Activated CD8-positive, alpha-beta T cell treated with anti-CD3 and anti-CD28 coated beads, Interleukin-2, amount 10 ng/mL, durations not matched to agents 7 days and 5 days (primary cell): ENCODE data around the gene PPP4R3B. TPM values are rescaled to one million over a fixed set of nuclear protein-coding genes. Genes with fewer than 3 reads are reported as not detected.
"Not testable (repeated sequence)": the region's sequence is repeated elsewhere in the genome, so short reads cannot be mapped to it uniquely, and the experiment has no call there.

Experiments used
- ATAC-seq: fragments of 150-1000 bp; cut with Tn5 transposase; one replicate; pipeline ENCODE4 v1.10.0; 2021; ENCODE audit warnings: moderate library complexity
- CTCF ChIA-PET: fragments of 350-600 bp; sonication (Branson Sonifier 250); formaldehyde crosslinking; loops from one replicate; lab custom pipeline; 2021; ENCODE audit warnings: antibody characterized with exemption; lab: Charles Lee
- POLR2A ChIA-PET: fragments of 350-600 bp; sonication (Branson Sonifier 250); formaldehyde crosslinking; loops from one replicate; lab custom pipeline; 2021; ENCODE audit warnings: antibody characterized with exemption; lab: Charles Lee
- DNase-seq: peaks from one replicate; pipeline ENCODE4 v3.0.0-alpha.2; 2020
- H3K27ac Mint-ChIP-seq: one replicate; pipeline ENCODE4 v1.8.0; 2021; ENCODE audit warnings: mild to moderate bottlenecking, mixed read lengths
- H3K27me3 Mint-ChIP-seq: one replicate; pipeline ENCODE4 v1.8.0; 2021; ENCODE audit warnings: low read depth, mixed read lengths
- H3K36me3 Mint-ChIP-seq: one replicate; pipeline ENCODE4 v1.8.0; 2021; ENCODE audit warnings: low read depth, mixed read lengths
- H3K4me1 Mint-ChIP-seq: one replicate; pipeline ENCODE4 v1.8.0; 2021; ENCODE audit warnings: low read depth, mixed read lengths
- H3K4me3 Mint-ChIP-seq: one replicate; pipeline ENCODE4 v1.8.0; 2021; ENCODE audit warnings: mild to moderate bottlenecking, mixed read lengths
- H3K9me3 Mint-ChIP-seq: one replicate; pipeline ENCODE4 v1.8.0; 2022; ENCODE audit warnings: mixed read lengths; ENCODE audit not compliant: insufficient read depth
- total RNA-seq, 2 experiments: library from RNA; stranded (reverse); gene quantifications; one replicate each; pipeline ENCODE4 v1.2.3, GENCODE V29; 2021

PPP4R3B gene
- total RNA-seq, 2 experiments from 2014 or later = 67.6 to 68.2 TPM

DNA sequence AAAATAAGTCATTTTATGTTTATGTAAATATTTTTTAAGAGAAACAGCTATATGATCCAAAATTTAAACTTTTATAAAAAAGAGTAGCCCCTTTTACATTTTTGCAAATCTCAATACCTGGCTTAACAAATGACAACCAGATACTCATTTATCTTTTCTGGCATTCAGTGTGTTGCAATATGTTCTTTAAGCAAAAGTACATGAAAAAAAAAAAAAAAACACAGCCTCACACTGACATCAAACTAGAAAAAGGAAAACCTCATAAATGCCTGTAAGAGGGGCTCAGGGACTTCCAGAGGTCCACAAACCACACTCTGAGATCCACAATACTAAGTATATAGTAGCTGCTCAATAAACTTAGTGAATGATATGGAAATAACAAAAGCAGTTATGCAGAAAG is 21.9 kb downstream of the PPP4R3B start:
- Mint-ChIP-seq H3K4me1 (peaks cover 23% of the 10 kb centered on the region), H3K36me3 (peaks cover 40% of the 10 kb centered on the region), H3K9me3 (no peaks in the 10 kb centered on the region), H3K27me3 (no peaks in the 10 kb centered on the region), H3K27ac (no peak overlapping the region), H3K4me3 (no peak overlapping the region)
- ATAC-seq (no peak), DNase-seq (no peak)
- ChIA-PET POLR2A (interaction anchor here (0.6 kb wide), 1 partner anchor 363 kb away, joined by 3 read pairs; no protein-coding TSS in a partner anchor), CTCF (interaction anchor here (0.9 kb wide), 1 partner anchor 9 kb away, joined by 3 read pairs; no protein-coding TSS in a partner anchor)

DNA sequence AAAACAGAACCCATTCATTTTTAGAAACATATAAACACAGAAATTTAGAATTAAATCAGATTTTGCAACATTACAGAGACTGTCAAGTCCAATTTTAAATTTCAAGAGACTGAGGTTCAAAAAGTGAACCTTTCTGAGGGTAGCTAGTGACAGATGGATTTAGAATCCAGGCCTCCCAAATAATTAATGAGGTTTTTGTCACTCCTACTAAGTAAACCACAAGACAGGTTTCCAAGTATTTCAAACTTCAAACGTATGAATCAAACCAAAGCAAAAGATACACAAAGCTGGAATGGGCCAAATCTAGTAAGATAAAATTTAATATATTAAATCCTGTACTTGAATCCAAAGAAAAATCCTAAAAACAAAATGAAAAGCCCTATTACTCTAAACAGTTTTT is 25.3 kb downstream of the PPP4R3B start:
- CTCF ChIA-PET = interaction anchor here (1.0 kb wide), 1 partner anchor 9 kb away, joined by 4 read pairs; no protein-coding TSS in a partner anchor
- H3K27me3 Mint-ChIP-seq = no peaks in the 10 kb centered on the region
- no peaks in the 10 kb centered on the region for H3K9me3 Mint-ChIP-seq
- H3K4me3 Mint-ChIP-seq = no peak overlapping the region
- H3K27ac Mint-ChIP-seq = no peak overlapping the region
- ATAC-seq (no peak), DNase-seq (no peak)
- peaks cover 14% of the 10 kb centered on the region for H3K4me1 Mint-ChIP-seq
- peaks cover 26% of the 10 kb centered on the region for H3K36me3 Mint-ChIP-seq
- POLR2A ChIA-PET = no interaction called here

DNA sequence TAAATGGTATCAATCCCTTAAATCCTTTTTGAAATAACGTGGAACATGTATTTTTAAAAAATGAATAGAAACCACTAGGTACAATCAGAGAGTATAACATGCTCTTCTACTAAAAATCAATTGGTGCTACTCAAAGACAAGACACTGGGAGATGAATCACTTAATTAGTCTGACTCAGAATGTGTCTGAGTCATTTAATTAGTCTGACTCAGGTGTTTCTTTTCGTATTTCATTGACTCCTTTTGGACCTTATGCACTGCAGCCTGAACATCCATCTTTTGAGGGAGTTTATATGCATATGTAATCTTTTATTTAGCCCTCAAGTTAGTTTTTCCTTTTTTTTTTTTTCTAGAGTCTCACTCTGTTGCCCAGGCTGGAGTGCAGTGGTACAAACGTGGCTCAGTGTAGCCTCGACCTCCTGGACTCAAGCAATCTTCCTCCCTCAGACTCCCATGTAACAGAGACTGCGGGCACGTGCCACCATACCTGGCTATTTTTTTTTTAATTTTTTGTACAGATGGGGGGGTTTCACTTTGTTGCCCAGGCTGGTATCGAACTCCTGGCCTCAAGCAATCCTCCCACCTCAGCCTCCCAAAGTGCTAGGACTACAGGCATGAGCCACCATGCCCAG is 26.5 kb downstream of the PPP4R3B start:
- no peak overlapping the region for H3K4me3 Mint-ChIP-seq
- no peaks in the 10 kb centered on the region for H3K27me3 Mint-ChIP-seq
- H3K4me1 Mint-ChIP-seq = peaks cover 17% of the 10 kb centered on the region
- CTCF ChIA-PET = no interaction called here
- POLR2A ChIA-PET = no interaction called here
- ATAC-seq (peak; percentile 69), DNase-seq (no peak)
- peak overlapping the region; percentile 30 for H3K27ac Mint-ChIP-seq
- H3K36me3 Mint-ChIP-seq = peaks cover 23% of the 10 kb centered on the region
- H3K9me3 Mint-ChIP-seq = no peaks in the 10 kb centered on the region

DNA sequence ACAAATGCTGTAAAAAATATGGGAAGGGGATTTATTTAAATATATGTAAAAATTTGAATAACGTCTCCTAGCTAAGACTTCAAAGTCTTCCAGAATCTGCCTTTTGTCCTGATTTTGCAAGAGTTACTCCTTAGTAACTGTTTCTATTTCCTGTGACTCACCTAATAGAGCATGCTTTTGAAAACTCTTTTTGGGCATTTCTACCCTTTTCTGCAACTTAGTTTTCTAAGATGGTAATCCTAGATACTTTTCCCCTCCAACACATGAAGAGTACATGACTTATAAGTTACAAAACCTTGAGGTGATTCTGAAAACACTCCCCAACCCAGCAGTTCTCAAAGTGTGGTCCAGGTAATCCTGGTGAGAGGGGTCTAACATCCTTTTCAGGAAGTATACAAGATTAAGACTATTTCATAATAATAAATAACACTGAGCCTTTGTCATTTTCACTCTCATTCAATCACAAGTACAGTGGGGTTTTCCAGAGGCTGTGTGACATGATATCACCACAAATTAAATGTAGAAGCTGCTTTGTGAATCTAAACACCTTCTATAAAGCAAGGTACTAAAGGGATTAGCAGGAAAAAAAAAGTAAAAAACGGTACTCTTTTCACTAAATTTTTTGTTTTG is 31.9 kb downstream of the PPP4R3B start:
- CTCF ChIA-PET = no interaction called here
- H3K4me1 Mint-ChIP-seq = peaks cover 15% of the 10 kb centered on the region
- no peaks in the 10 kb centered on the region for H3K27me3 Mint-ChIP-seq
- ATAC-seq (no peak), DNase-seq (no peak)
- POLR2A ChIA-PET = interaction anchor here (0.7 kb wide), 1 partner anchor 12 kb away, joined by 3 read pairs; no protein-coding TSS in a partner anchor
- peak overlapping the region; percentile 56 for H3K27ac Mint-ChIP-seq
- H3K4me3 Mint-ChIP-seq = no peak overlapping the region
- peaks cover 33% of the 10 kb centered on the region for H3K36me3 Mint-ChIP-seq
- H3K9me3 Mint-ChIP-seq = no peaks in the 10 kb centered on the region

DNA sequence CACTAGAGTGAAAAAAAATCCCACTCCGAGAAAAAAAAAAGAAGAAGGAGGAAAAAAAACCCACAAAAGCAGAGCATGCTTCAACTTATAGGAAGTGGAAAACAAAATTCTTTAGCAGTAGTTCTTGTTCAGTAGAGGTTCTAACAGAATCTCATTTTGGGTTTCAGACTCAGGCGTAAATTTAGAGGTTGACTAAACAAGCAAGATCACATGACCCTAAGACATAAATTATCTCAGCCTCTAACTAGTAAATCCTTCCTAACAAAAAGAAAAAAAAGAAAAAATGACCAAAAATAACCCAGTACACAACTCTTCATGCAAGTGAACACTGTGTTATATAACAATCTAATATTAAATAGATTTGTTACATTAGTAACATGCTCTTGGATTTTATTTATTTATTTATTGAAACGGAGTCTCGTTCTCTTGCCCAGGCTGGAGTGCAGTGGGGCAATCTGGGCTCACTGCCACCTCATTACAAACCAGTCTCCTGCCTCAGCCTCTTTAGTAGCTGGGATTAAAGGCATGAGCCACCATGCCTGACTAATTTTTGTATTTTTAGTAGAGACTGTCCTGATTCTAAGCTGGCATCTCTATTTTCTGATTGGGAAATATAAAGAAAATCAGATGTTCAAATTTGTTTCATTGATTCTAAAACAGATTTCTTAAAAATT is 35.4 kb downstream of the PPP4R3B start:
- POLR2A ChIA-PET = no interaction called here
- CTCF ChIA-PET = interaction anchor here (0.9 to 1.1 kb wide), 2 partner anchors 17 to 21 kb away, joined by 3 read pairs; no protein-coding TSS in a partner anchor
- no peak for DNase-seq
- Mint-ChIP-seq H3K36me3 (peaks cover 48% of the 10 kb centered on the region), H3K4me3 (no peak overlapping the region), H3K27ac (no peak overlapping the region), H3K27me3 (no peaks in the 10 kb centered on the region), H3K4me1 (peaks cover 15% of the 10 kb centered on the region), H3K9me3 (no peaks in the 10 kb centered on the region)
- ATAC-seq = no peak

DNA sequence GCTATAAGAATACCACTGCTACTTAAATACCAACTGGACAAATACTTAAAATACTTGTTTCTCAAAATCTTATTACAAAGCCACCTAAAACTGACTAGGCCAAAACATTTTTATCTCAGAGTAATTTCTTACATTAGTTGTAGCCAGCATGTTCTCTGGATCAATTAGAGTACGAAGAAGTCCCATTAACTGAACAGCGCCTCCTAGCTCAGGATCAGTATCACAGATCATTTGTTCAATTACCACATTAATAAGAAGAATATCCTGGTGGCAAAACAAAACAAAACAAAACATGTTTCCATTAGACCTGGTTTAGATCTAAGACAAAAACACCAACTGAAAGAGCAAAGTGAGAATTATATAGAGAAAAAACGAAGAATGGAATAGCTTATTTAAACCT is 36.0 kb downstream of the PPP4R3B start:
- DNase-seq = no peak
- Mint-ChIP-seq H3K27me3 (no peaks in the 10 kb centered on the region), H3K9me3 (no peaks in the 10 kb centered on the region), H3K4me3 (no peak overlapping the region), H3K27ac (no peak overlapping the region), H3K4me1 (peaks cover 12% of the 10 kb centered on the region), H3K36me3 (peaks cover 48% of the 10 kb centered on the region)
- ATAC-seq = no peak
- POLR2A ChIA-PET = no interaction called here
- CTCF ChIA-PET = interaction anchor here (0.9 to 1.1 kb wide), 2 partner anchors 17 to 20 kb away, joined by 3 read pairs; no protein-coding TSS in a partner anchor

DNA sequence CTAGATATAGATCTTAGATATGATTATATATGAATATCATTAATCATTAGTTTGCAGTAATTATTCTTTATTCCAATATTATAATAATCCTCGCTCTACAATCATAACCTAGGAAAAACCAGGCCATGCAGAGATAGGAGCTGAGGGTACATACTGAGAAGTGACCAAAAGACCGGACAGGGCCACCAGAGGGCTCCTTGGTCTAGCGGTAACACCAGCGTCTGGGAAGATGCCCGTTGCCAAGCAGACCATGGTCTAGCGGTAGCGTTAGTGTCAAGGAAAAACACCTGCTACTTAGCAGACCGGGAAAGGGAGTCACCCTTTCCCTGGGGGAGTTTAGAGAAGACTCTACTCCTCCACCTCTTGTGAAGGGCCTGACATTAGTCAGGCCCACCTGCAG is 48.4 kb downstream of the PPP4R3B start:
- DNase-seq, POLR2A ChIA-PET, H3K9me3 Mint-ChIP-seq, CTCF ChIA-PET, ATAC-seq, H3K27me3 Mint-ChIP-seq, H3K27ac Mint-ChIP-seq, H3K4me3 Mint-ChIP-seq: not testable (repeated sequence)
- peaks cover 48% of the 10 kb centered on the region for H3K36me3 Mint-ChIP-seq
- H3K4me1 Mint-ChIP-seq = peaks cover 18% of the 10 kb centered on the region

DNA sequence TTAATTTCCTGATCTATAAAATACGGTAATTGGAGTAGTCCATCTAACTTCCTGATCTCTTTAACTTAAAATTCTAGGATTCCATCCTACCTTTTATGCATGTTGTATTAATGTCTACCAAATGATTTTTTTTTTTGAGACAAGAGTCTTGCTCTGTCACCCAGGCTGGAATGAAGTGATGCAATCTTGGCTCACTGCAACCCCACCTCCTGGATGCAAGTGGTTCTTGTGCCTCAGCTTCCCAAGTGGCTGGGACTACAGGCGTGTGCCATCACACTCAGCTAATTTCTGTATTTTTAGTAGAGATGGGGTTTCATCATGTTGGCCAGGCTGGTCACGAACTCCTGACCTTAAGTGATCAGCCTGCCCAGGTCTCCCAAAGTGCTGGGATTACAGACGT is 50.1 kb downstream of the PPP4R3B start:
- ATAC-seq (no peak), DNase-seq (no peak)
- Mint-ChIP-seq H3K27me3 (no peaks in the 10 kb centered on the region), H3K4me3 (no peak overlapping the region), H3K27ac (no peak overlapping the region), H3K4me1 (peaks cover 18% of the 10 kb centered on the region), H3K36me3 (peaks cover 52% of the 10 kb centered on the region), H3K9me3 (peaks cover 3% of the 10 kb centered on the region)
- CTCF ChIA-PET = no interaction called here
- POLR2A ChIA-PET = interaction anchor here (0.7 kb wide), 1 partner anchor 339 kb away, joined by 3 read pairs; no protein-coding TSS in a partner anchor

DNA sequence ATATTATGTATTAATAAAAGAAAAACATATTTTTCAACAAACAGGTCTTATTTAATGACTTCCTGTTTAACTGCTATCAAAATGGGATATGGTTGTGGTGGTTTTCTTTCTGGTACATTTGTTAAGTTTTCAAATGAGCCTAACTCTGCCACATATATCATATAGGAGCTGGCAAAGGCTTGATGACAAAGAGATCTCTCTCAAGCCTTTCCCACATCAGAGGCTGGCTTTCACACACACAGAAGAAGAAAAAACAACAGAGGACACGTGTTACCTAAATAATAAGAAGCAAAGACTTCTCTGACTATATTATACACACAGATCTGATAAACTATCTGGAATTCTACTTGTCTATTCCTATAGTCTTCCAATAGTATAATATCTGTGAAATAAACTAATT is 51.8 kb downstream of the PPP4R3B start:
- ATAC-seq (peak; percentile 57), DNase-seq (no peak)
- POLR2A ChIA-PET = no interaction called here
- H3K27ac Mint-ChIP-seq = no peak overlapping the region
- CTCF ChIA-PET = no interaction called here
- no peaks in the 10 kb centered on the region for H3K27me3 Mint-ChIP-seq
- no peak overlapping the region for H3K4me3 Mint-ChIP-seq
- H3K9me3 Mint-ChIP-seq = peaks cover 11% of the 10 kb centered on the region
- H3K4me1 Mint-ChIP-seq = peaks cover 18% of the 10 kb centered on the region
- H3K36me3 Mint-ChIP-seq = peaks cover 64% of the 10 kb centered on the region

DNA sequence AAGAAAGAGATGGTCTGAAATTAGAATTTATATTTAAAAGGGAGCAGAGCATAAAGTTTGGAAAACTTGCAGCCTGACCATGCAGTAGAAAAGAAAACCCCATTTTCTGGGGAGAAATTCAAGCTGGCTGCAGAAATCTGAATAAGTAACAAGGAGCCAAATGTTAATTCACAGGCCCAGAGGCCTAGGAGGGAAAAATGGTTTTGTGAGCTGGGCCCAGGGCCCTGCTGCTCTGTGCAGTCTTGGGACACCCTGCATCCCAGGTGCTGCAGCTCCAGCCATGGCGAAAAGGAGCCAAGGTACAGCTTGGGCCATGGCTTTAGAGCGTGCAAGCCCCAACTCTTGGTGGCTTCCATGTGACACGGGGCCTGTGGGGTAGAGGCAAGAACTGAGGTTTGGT is 56.6 kb downstream of the PPP4R3B start:
- H3K36me3 Mint-ChIP-seq = peaks cover 71% of the 10 kb centered on the region
- peaks cover 12% of the 10 kb centered on the region for H3K9me3 Mint-ChIP-seq
- DNase-seq = no peak
- ATAC-seq = no peak
- H3K27me3 Mint-ChIP-seq = no peaks in the 10 kb centered on the region
- H3K4me3 Mint-ChIP-seq = no peak overlapping the region
- ChIA-PET POLR2A (no interaction called here), CTCF (interaction anchor here (1.1 kb wide), 1 partner anchor 21 kb away, joined by 3 read pairs; no protein-coding TSS in a partner anchor)
- H3K27ac Mint-ChIP-seq = no peak overlapping the region
- H3K4me1 Mint-ChIP-seq = peaks cover 4% of the 10 kb centered on the region

DNA sequence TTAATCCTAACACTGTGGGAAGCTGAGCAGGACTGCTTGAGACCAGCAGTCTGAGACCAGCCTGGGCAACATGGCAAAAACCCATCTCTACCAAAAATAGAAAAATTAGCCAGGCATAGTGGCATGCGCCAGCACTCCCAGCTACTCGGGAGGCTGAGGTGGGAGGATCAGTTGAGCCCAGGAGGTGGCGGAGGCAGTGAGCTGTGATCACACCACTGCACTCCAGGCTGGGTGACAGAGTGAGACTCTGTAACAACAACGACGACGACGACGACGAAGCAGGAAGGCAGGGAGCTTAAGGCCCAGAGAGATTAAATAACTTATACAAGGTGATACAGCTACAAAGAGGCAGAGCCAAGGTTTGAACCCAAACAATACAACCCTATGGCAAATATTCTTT is 60.6 kb downstream of the PPP4R3B start:
- ATAC-seq = no peak
- Mint-ChIP-seq H3K4me3 (no peak overlapping the region), H3K27ac (no peak overlapping the region), H3K9me3 (peaks cover 8% of the 10 kb centered on the region), H3K36me3 (peaks cover 61% of the 10 kb centered on the region), H3K4me1 (no peaks in the 10 kb centered on the region), H3K27me3 (no peaks in the 10 kb centered on the region)
- no peak for DNase-seq
- POLR2A ChIA-PET = no interaction called here
- CTCF ChIA-PET = no interaction called here

DNA sequence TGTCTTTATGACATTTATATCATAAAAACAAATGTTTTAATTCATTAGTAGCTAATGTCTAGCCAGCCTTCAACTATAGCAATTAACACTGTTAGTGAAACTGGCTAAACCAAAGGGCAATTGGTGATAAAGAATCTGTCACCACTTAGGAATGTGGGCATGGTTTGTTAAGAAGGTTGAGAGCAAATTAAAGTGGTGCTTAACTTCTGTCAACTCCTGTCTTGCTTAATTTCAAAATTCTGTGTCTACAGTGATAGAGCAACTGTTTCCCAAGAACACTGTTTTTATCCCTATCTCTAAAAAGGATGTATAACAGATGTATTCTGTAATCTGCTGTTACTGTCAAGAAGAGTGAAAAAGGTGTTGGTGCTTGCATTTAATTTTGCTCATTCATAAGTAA is 61.4 kb downstream of the PPP4R3B start:
- H3K36me3 Mint-ChIP-seq = peaks cover 54% of the 10 kb centered on the region
- ATAC-seq = no peak
- CTCF ChIA-PET = interaction anchor here (0.6 kb wide), 2 partner anchors 10 to 1711 kb away, joined by 3 to 5 read pairs; no protein-coding TSS in a partner anchor
- no peaks in the 10 kb centered on the region for H3K4me1 Mint-ChIP-seq
- H3K4me3 Mint-ChIP-seq = no peak overlapping the region
- no peak overlapping the region for H3K27ac Mint-ChIP-seq
- H3K9me3 Mint-ChIP-seq = peaks cover 3% of the 10 kb centered on the region
- POLR2A ChIA-PET = no interaction called here
- no peaks in the 10 kb centered on the region for H3K27me3 Mint-ChIP-seq
- no peak for DNase-seq
